Breast epithelium (tissue), 3 donors: ENCODE data around the gene FAM180A.

Experiments
- POLR2A ChIP-seq: fragments of 450-650 bp; IDR thresholded peaks from one replicate; pipeline ENCODE4 v1.6.1; 2016; ENCODE audit warnings: antibody characterized with exemption, mild to moderate bottlenecking, moderate library complexity
- TF ChIP-seq, protein P1 (sequence below), 3 donors: fragments of 450-650 bp; IDR thresholded peaks; one replicate each; pipeline ENCODE4 v1.5.1; 2016 to 2017; ENCODE audit warnings: antibody characterized with exemption in 3 of 3, mild to moderate bottlenecking in 3 of 3, moderate library complexity in 3 of 3

DNA sequence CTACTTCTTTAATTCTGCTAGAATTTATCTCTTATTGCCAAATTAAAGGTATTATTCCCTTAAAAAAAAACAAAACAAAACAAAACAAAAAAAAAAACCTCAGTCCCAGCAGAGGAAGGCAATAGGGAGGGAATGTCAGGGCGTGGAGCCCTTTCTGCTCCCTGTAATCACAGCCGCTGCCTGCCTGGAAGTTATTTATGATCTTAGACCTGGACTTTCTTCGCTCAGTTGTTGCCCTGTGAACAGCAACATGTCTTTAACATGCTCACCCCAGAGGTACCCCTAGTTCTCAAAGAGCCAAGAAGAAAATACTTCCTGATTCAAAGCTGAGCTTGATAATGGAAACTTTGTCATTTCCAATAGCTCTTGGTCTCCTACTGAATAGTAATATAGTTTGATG lies 7.7 kb downstream of the FAM180A start:
- TF ChIP-seq POLR2A = no peak
- TF ChIP-seq, protein P1, sequence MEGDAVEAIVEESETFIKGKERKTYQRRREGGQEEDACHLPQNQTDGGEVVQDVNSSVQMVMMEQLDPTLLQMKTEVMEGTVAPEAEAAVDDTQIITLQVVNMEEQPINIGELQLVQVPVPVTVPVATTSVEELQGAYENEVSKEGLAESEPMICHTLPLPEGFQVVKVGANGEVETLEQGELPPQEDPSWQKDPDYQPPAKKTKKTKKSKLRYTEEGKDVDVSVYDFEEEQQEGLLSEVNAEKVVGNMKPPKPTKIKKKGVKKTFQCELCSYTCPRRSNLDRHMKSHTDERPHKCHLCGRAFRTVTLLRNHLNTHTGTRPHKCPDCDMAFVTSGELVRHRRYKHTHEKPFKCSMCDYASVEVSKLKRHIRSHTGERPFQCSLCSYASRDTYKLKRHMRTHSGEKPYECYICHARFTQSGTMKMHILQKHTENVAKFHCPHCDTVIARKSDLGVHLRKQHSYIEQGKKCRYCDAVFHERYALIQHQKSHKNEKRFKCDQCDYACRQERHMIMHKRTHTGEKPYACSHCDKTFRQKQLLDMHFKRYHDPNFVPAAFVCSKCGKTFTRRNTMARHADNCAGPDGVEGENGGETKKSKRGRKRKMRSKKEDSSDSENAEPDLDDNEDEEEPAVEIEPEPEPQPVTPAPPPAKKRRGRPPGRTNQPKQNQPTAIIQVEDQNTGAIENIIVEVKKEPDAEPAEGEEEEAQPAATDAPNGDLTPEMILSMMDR (IDR thresholded peaks at IDR 0.05) = no peak
